ENCODE measurements around the gene ICOSLG. TPM values are rescaled to one million over a fixed set of nuclear protein-coding genes. Genes with fewer than 3 reads are reported as not detected.

ICOSLG gene
- total and polyA plus RNA-seq, 4 donors: 1.6 to 4.0 (median 2.7) TPM

DNA sequence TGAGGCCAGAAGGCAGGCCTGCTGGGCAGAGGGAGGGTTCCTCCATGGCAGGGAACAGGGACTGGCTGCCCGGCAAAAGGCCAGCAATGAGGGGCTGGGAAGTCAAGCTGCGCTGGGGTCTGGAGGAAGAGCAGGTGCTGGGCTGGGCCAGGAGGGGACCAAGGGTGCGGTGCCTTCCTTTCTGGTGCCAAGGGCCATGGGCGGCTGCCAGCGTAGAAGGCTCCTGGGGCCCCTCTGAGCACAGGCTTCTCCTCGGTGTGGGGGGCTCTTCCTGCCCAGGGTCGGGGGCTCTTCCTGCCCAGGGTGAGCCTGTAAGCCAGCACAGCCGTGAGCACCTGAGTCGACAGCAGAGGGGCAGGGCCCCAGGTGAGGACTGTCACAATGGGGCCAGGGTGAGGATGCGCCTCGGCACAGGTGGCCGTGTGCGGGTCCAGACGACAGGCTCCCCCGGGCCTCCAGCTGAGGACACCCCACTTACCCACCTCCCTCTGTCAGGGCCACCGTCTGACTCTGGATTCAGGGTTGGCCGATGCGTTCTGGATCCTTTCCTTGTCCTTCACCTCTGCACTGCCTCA is 31.6 kb upstream of the ICOSLG start:
- H3K36me3 ChIP-seq (ENCODE audit: control insufficient read depth in 4 of 4, insufficient read depth in 4 of 4, low read length in 4 of 4): no peaks in the 10 kb centered on the region
- no peak for DNase-seq
- no peak for ATAC-seq (ENCODE audit: insufficient read depth, low FRiP score)
- no peaks in the 10 kb centered on the region for H3K27me3 ChIP-seq (ENCODE audit: control insufficient read depth in 3 of 3, insufficient read depth in 3 of 3, low read length in 2 of 3)
- no peak overlapping the region for H3K27ac ChIP-seq (ENCODE audit: low read depth in 1 of 2, low read length in 1 of 2)
- H3K4me3 ChIP-seq: no peak overlapping the region
- 87 to 91% methylated on average over 16 to 18 of the region's 18 CpGs for WGBS, 2 donors
- H3K9ac ChIP-seq (ENCODE audit: insufficient read depth in 1 of 2, low read length in 2 of 2): no peak overlapping the region
- peaks cover 0 to 3% (median 0%) of the 10 kb centered on the region in 4 donors for H3K9me3 ChIP-seq (ENCODE audit: control insufficient read depth in 4 of 4, insufficient read depth in 3 of 4, low read length in 3 of 4)
- TF ChIP-seq, protein P1, sequence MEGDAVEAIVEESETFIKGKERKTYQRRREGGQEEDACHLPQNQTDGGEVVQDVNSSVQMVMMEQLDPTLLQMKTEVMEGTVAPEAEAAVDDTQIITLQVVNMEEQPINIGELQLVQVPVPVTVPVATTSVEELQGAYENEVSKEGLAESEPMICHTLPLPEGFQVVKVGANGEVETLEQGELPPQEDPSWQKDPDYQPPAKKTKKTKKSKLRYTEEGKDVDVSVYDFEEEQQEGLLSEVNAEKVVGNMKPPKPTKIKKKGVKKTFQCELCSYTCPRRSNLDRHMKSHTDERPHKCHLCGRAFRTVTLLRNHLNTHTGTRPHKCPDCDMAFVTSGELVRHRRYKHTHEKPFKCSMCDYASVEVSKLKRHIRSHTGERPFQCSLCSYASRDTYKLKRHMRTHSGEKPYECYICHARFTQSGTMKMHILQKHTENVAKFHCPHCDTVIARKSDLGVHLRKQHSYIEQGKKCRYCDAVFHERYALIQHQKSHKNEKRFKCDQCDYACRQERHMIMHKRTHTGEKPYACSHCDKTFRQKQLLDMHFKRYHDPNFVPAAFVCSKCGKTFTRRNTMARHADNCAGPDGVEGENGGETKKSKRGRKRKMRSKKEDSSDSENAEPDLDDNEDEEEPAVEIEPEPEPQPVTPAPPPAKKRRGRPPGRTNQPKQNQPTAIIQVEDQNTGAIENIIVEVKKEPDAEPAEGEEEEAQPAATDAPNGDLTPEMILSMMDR (IDR thresholded peaks at IDR 0.05; ENCODE audit: control extremely low read depth, extremely low read depth): no peak
- H3K4me1 ChIP-seq (ENCODE audit: control insufficient read depth in 5 of 5, insufficient read depth in 5 of 5, low read length in 5 of 5): no peaks in the 10 kb centered on the region

DNA sequence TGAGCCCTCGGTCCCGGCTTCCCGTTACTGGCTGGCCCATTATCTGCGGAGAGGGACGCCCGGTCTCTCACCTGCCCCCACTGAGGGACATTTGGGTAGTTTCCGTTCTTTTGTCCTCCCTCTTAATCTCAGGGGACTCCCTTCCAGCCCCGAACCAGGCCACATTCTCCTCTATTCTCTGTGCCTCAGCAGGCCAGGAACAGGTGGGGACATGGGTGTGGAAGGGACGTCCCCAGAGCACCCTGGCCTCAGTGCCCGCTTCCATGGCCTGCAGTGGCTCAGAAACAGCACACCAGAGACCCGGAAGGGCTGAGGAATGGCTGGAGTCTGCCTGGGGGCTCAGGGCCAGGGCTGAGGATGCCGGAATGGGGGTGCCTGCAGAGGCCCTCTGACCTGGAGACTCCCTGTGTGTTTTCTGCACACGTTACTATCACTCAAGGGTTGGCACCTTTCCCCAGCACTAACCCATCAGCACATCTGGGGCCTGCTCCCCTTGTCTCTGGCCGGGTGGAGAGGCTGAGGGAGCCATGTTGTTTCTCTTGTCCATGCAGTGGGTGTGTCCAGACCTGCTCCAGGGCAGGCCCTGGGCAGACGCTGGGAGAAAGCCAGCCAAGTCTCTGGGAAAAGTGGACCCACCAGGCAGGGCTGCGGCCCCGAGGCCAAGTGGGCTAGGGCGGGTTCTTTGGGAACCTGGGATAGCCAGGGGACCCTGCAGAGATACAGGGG is 31.0 kb upstream of the ICOSLG start:
- no peak overlapping the region for H3K27ac ChIP-seq (ENCODE audit: low read depth in 1 of 2, low read length in 1 of 2)
- H3K4me3 ChIP-seq: no peak overlapping the region
- DNase-seq: no peak
- 89% methylated on average over 18 of the region's 18 CpGs for WGBS, 2 donors
- H3K9ac ChIP-seq (ENCODE audit: insufficient read depth in 1 of 2, low read length in 2 of 2): no peak overlapping the region
- TF ChIP-seq, protein P1 (IDR thresholded peaks at IDR 0.05; ENCODE audit: control extremely low read depth, extremely low read depth): no peak
- H3K9me3 ChIP-seq (ENCODE audit: control insufficient read depth in 4 of 4, insufficient read depth in 3 of 4, low read length in 3 of 4): peaks cover 0 to 3% (median 0%) of the 10 kb centered on the region in 4 donors
- no peaks in the 10 kb centered on the region for H3K36me3 ChIP-seq (ENCODE audit: control insufficient read depth in 4 of 4, insufficient read depth in 4 of 4, low read length in 4 of 4)
- no peak for ATAC-seq (ENCODE audit: insufficient read depth, low FRiP score)
- H3K4me1 ChIP-seq (ENCODE audit: control insufficient read depth in 5 of 5, insufficient read depth in 5 of 5, low read length in 5 of 5): no peaks in the 10 kb centered on the region
- no peaks in the 10 kb centered on the region for H3K27me3 ChIP-seq (ENCODE audit: control insufficient read depth in 3 of 3, insufficient read depth in 3 of 3, low read length in 2 of 3)

DNA sequence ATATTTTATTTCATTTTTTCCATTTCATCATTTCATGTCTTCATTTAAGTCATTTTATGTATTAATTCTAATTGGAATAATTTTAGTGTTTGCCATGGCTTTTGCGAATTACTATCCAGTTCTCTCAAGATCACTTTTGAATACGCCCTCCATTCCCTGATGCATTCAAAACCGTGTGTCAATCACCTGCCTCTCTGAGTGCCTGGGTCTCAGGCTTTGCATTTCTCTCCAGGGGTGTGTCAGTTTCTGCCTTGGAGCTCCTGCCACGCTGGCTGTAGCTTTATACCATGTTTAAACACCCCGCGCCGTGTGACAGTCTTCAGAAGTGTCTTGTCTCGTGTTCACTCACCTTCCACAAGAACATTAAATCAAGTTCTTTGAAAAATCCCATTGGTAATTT is 28.3 kb upstream of the ICOSLG start:
- H3K9me3 ChIP-seq (ENCODE audit: control insufficient read depth in 4 of 4, insufficient read depth in 3 of 4, low read length in 3 of 4): no peaks in the 10 kb centered on the region
- no peak for ATAC-seq (ENCODE audit: insufficient read depth, low FRiP score)
- no peaks in the 10 kb centered on the region for H3K36me3 ChIP-seq (ENCODE audit: control insufficient read depth in 4 of 4, insufficient read depth in 4 of 4, low read length in 4 of 4)
- no peak for DNase-seq
- no peaks in the 10 kb centered on the region for H3K4me1 ChIP-seq (ENCODE audit: control insufficient read depth in 5 of 5, insufficient read depth in 5 of 5, low read length in 5 of 5)
- no peaks in the 10 kb centered on the region for H3K27me3 ChIP-seq (ENCODE audit: control insufficient read depth in 3 of 3, insufficient read depth in 3 of 3, low read length in 2 of 3)
- no peak overlapping the region for H3K9ac ChIP-seq (ENCODE audit: insufficient read depth in 1 of 2, low read length in 2 of 2)
- no peak overlapping the region for H3K27ac ChIP-seq (ENCODE audit: low read depth in 1 of 2, low read length in 1 of 2)
- H3K4me3 ChIP-seq: no peak overlapping the region
- TF ChIP-seq, protein P1 (IDR thresholded peaks at IDR 0.05; ENCODE audit: control extremely low read depth, extremely low read depth): no peak
- 81 to 85% methylated on average over 8 of the region's 8 CpGs for WGBS, 2 donors

Measured in lung (tissue), 12 donors.